ENCODE results near the gene TENM3. TPM values are rescaled to one million over a fixed set of nuclear protein-coding genes. Genes with fewer than 3 reads are reported as not detected.

Gene TENM3
- polyA plus RNA-seq, 1 of the 3 experiments (the other 2 are of a cell fraction), result 10.4 TPM

DNA sequence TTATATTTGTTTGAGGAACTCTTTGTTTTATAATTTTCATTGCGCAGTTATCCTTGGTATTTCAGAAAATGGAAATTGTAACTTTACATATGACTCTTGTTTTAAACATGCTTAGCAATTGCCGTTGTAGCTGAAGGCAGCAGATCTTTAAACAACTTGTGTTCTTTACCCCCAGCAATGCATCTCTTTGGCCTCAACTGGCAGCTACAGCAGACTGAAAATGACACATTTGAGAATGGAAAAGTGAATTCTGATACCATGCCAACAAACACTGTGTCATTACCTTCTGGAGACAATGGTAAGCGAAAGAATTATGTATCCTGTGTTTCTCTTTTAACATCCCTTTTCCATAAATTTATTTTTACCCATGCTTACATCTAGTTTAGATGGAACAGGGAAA, 410.4 kb downstream of the TENM3 start:
- DNase-seq, result no peak
- POLR2A ChIA-PET, result no interaction called here
- Histone ChIP-seq H3K9me2 (no peaks in the 10 kb centered on the region), H2AFZ (ENCODE audit: low read depth) (no peak overlapping the region), H3K27ac (ENCODE audit: low read depth in 2 of 2, low read length in 1 of 2) (peak overlapping the region in 1 of 2 experiments; percentile 68; a peak in 2 of 4 replicates), H3K4me2 (no peak overlapping the region), H3K4me1 (ENCODE audit: control insufficient read depth in 1 of 2, insufficient read depth in 2 of 2, low read depth in 1 of 2, low read length in 1 of 2) (0 out of 4 replicates have a peak, but pooled peaks cover 0 to 4% of the 10 kb centered on the region in 2 experiments), H3K36me3 (replicated peaks in 1 of 2; ENCODE audit: control insufficient read depth in 1 of 2, insufficient read depth in 2 of 2, low read length in 1 of 2) (peaks cover 0 to 7% of the 10 kb centered on the region in 2 experiments), H3K4me3 (ENCODE audit: low read depth in 2 of 2, low read length in 1 of 2) (no peak overlapping the region), H3K9me3 (no peaks in the 10 kb centered on the region), H3F3A (replicated peaks; ENCODE audit: insufficient read depth) (peaks cover 19% of the 10 kb centered on the region), H4K20me1 (ENCODE audit: insufficient read depth) (no peaks in the 10 kb centered on the region), H3K27me3 (ENCODE audit: insufficient read depth) (no peaks in the 10 kb centered on the region), H3K9ac (no peak overlapping the region), H3K79me2 (ENCODE audit: insufficient read depth) (no peaks in the 10 kb centered on the region)
- WGBS (ENCODE audit: low lambda C conversion rate), result 83% methylated on average over 3 of the region's 3 CpGs
- CTCF ChIA-PET, result no interaction called here
- no peak for TF ChIP-seq RAD21 (IDR thresholded peaks at IDR 0.05; ENCODE audit: low read length)
- TF ChIP-seq NFIC (IDR thresholded peaks at IDR 0.05; ENCODE audit: borderline replicate concordance), result 0 out of 2 replicates have a peak, but pooled peaks have one; percentile 7
- TF ChIP-seq, protein P1, sequence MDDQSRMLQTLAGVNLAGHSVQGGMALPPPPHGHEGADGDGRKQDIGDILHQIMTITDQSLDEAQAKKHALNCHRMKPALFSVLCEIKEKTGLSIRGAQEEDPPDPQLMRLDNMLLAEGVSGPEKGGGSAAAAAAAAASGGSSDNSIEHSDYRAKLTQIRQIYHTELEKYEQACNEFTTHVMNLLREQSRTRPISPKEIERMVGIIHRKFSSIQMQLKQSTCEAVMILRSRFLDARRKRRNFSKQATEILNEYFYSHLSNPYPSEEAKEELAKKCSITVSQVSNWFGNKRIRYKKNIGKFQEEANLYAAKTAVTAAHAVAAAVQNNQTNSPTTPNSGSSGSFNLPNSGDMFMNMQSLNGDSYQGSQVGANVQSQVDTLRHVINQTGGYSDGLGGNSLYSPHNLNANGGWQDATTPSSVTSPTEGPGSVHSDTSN (IDR thresholded peaks at IDR 0.05), result 0 out of 2 replicates have a peak, but pooled peaks have one; percentile 11

GRCh38 chr4:182655340-182655739, 412.1 kb downstream of the TENM3 start:
- Histone ChIP-seq H2AFZ (ENCODE audit: low read depth) (no peak overlapping the region), H3K4me3 (ENCODE audit: low read depth in 2 of 2, low read length in 1 of 2) (no peak overlapping the region), H3K79me2 (ENCODE audit: insufficient read depth) (no peaks in the 10 kb centered on the region), H3K27ac (ENCODE audit: low read depth in 2 of 2, low read length in 1 of 2) (no peak overlapping the region), H3K36me3 (replicated peaks in 1 of 2; ENCODE audit: control insufficient read depth in 1 of 2, insufficient read depth in 2 of 2, low read length in 1 of 2) (peaks cover 0 to 7% of the 10 kb centered on the region in 2 experiments), H3K9me2 (no peaks in the 10 kb centered on the region), H3K4me2 (no peak overlapping the region), H3F3A (replicated peaks; ENCODE audit: insufficient read depth) (peaks cover 11% of the 10 kb centered on the region), H3K4me1 (ENCODE audit: control insufficient read depth in 1 of 2, insufficient read depth in 2 of 2, low read depth in 1 of 2, low read length in 1 of 2) (0 out of 4 replicates have a peak, but pooled peaks cover 0 to 4% of the 10 kb centered on the region in 2 experiments), H3K27me3 (ENCODE audit: insufficient read depth) (no peaks in the 10 kb centered on the region), H3K9me3 (no peaks in the 10 kb centered on the region), H3K9ac (no peak overlapping the region), H4K20me1 (ENCODE audit: insufficient read depth) (no peaks in the 10 kb centered on the region)
- 96% methylated on average over 7 of the region's 7 CpGs for WGBS (ENCODE audit: low lambda C conversion rate)
- no peak for DNase-seq
- CTCF ChIA-PET, result interaction anchor here (1.2 kb wide), 1 partner anchor 13 kb away, joined by 3 read pairs; no protein-coding TSS in a partner anchor
- no peak for TF ChIP-seq FOSL2 (IDR thresholded peaks at IDR 0.05; ENCODE audit: borderline replicate concordance, low read depth)
- TF ChIP-seq TCF12 (IDR thresholded peaks at IDR 0.05), result no peak
- TF ChIP-seq FOXJ3 (CRISPR knock-in tag; IDR thresholded peaks at IDR 0.05), result no peak
- TF ChIP-seq GABPA (IDR thresholded peaks at IDR 0.05; ENCODE audit: low read depth), result no peak
- TF ChIP-seq, protein P2, sequence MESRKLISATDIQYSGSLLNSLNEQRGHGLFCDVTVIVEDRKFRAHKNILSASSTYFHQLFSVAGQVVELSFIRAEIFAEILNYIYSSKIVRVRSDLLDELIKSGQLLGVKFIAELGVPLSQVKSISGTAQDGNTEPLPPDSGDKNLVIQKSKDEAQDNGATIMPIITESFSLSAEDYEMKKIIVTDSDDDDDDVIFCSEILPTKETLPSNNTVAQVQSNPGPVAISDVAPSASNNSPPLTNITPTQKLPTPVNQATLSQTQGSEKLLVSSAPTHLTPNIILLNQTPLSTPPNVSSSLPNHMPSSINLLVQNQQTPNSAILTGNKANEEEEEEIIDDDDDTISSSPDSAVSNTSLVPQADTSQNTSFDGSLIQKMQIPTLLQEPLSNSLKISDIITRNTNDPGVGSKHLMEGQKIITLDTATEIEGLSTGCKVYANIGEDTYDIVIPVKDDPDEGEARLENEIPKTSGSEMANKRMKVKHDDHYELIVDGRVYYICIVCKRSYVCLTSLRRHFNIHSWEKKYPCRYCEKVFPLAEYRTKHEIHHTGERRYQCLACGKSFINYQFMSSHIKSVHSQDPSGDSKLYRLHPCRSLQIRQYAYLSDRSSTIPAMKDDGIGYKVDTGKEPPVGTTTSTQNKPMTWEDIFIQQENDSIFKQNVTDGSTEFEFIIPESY (IDR thresholded peaks at IDR 0.05; ENCODE audit: borderline replicate concordance, low read depth), result no peak
- no peak for TF ChIP-seq SIN3A (IDR thresholded peaks at IDR 0.05; ENCODE audit: borderline replicate concordance, low read depth, low read length)
- TF ChIP-seq NFIC (IDR thresholded peaks at IDR 0.05; ENCODE audit: borderline replicate concordance), result no peak
- POLR2A ChIA-PET, result no interaction called here
